K562 (cell line): Measurements from ENCODE around the gene ERP29. TPM values are rescaled to one million over a fixed set of nuclear protein-coding genes. Genes with fewer than 3 reads are reported as not detected.
A peak's percentile ranks its signal among the peaks of the same experiment; 100 is the strongest.

Source experiments
- ARID1B ChIP-seq: fragments of 450-650 bp; IDR thresholded peaks from 2 replicates; pipeline ENCODE4 v1.6.1; 2016; ENCODE audit warnings: antibody characterized with exemption, mild to moderate bottlenecking, inconsistent platforms
- BDP1 ChIP-seq: IDR thresholded peaks from 3 replicates; pipeline ENCODE4 v1.6.1; 2011; ENCODE audit not compliant: insufficient read length, insufficient read depth
- CHCHD3 ChIP-seq: fragments of 250-450 bp; sonication (Bioruptor Pico); IDR thresholded peaks from 2 replicates; pipeline ENCODE4 v2.1.2; 2022; ENCODE audit warnings: mild to moderate bottlenecking
- ELF1 ChIP-seq: fragments of 200-800 bp; sonication (Bioruptor generic); IDR thresholded peaks from 2 replicates; pipeline ENCODE4 v1.6.1; 2016; ENCODE audit warnings: missing genetic modification characterization, missing compliant biosample characterization
- HMG20A ChIP-seq: fragments of 450-650 bp; formaldehyde crosslinking; conservative IDR thresholded peaks from 2 replicates; pipeline ENCODE4 v1.4.0; 2020; ENCODE audit warnings: mild to moderate bottlenecking, mixed read lengths
- HMG20B ChIP-seq: fragments of 250-450 bp; sonication (Bioruptor Pico); IDR thresholded peaks from 2 replicates; pipeline ENCODE4 v1.5.0; 2021; ENCODE audit warnings: mild to moderate bottlenecking
- HOXB6 ChIP-seq: fragments of 250-450 bp; sonication (Bioruptor Pico); IDR thresholded peaks from 2 replicates; pipeline ENCODE4 v1.5.1; 2022; ENCODE audit warnings: mild to moderate bottlenecking, borderline replicate concordance
- IRF2 ChIP-seq: sonication (generic); formaldehyde crosslinking; IDR thresholded peaks from 2 replicates; pipeline ENCODE4 v1.8.1; 2022; ENCODE audit warnings: mild to moderate bottlenecking, missing genetic modification reagents
- IRF9 ChIP-seq: fragments of 450-650 bp; IDR thresholded peaks from 2 replicates; pipeline ENCODE4 v1.6.1; 2016; ENCODE audit warnings: missing biosample characterization, missing genetic modification characterization
- NR4A1 ChIP-seq, 2 experiments: fragments of 250-450 bp in 1 of 2; fragments of 450-650 bp in 1 of 2; sonication (Bioruptor Pico) in 1 of 2; IDR thresholded peaks; 2 replicates each; pipeline versions ENCODE4 v1.4.0 to v1.6.1; 2016 to 2020; ENCODE audit warnings: mild to moderate bottlenecking in 2 of 2, missing compliant biosample characterization in 1 of 2, missing genetic modification characterization in 1 of 2, moderate library complexity in 1 of 2
- OTX1 ChIP-seq: fragments of 450-650 bp; formaldehyde crosslinking; IDR thresholded peaks from 2 replicates; pipeline ENCODE4 v1.4.0; 2022; ENCODE audit warnings: mild to moderate bottlenecking
- POLR3G ChIP-seq: IDR thresholded peaks from 2 replicates; pipeline ENCODE4 v1.6.1; 2011; ENCODE audit not compliant: insufficient read length, insufficient replicate concordance; ENCODE audit errors: extremely low read depth
- PRMT5 ChIP-seq: sonication (generic); formaldehyde crosslinking; IDR thresholded peaks from 2 replicates; pipeline ENCODE4 v1.5.0; 2020; ENCODE audit warnings: missing genetic modification reagents
- TAF1 ChIP-seq: IDR thresholded peaks from 2 replicates; pipeline ENCODE4 v1.6.1; 2011; ENCODE audit warnings: mild to moderate bottlenecking, low read length, moderate library complexity; ENCODE audit not compliant: insufficient read depth, control insufficient read depth, severe bottlenecking; ENCODE audit errors: extremely low read depth
- ZEB2 ChIP-seq: fragments of 450-650 bp; IDR thresholded peaks from 2 replicates; pipeline ENCODE4 v1.6.1; 2016
- ZNF274 ChIP-seq: IDR thresholded peaks from 2 replicates; pipeline ENCODE4 v1.6.1; 2011; ENCODE audit warnings: low read depth, mild to moderate bottlenecking, low read length, moderate library complexity, borderline replicate concordance
- ZNF324 ChIP-seq: fragments of 250-450 bp; sonication (Bioruptor Pico); IDR thresholded peaks from 2 replicates; pipeline ENCODE4 v1.4.0; 2020; ENCODE audit warnings: mild to moderate bottlenecking
- ZNF639 ChIP-seq, 2 experiments: fragments of 200-800 bp in 1 of 2; sonication (Bioruptor generic) in 1 of 2; sonication (generic) in 1 of 2; formaldehyde crosslinking in 1 of 2; IDR thresholded peaks in 1 of 2; conservative IDR thresholded peaks in 1 of 2; 2 replicates each; pipeline versions ENCODE4 v1.5.0 to v1.6.1; 2016 to 2020; ENCODE audit warnings: missing compliant biosample characterization in 1 of 2, missing genetic modification characterization in 1 of 2, missing genetic modification reagents in 1 of 2
- polyA plus RNA-seq, 8 experiments: library from polyadenylated mRNA; depleted of rRNA in 4 of 8; stranded (reverse) in 5 of 8; unstranded in 3 of 8; fragments of >200 nt; fragmentation: Nextera tagmentation in 2 of 8; fragmentation: Illumina TruSeq in 1 of 8; extraction: Ambion mirVana in 2 of 8; extraction: Trizol in 1 of 8; gene quantifications; 2 replicates each; pipeline versions ENCODE4 v1.2.1 to v1.2.3, GENCODE V29; 2011 to 2014; ENCODE audit warnings: inconsistent platforms in 1 of 8, missing spikeins in 1 of 8
- total RNA-seq, 7 experiments: library from RNA; depleted of rRNA in 6 of 7; stranded (reverse); fragments of >200 nt in 6 of 7; fragmentation: Illumina TruSeq in 2 of 7; extraction: Trizol in 2 of 7; gene quantifications; 2 replicates each; pipeline versions ENCODE4 v1.2.1 to v1.2.3, GENCODE V29; 2011 to 2021; ENCODE audit warnings: low replicate concordance in 1 of 7
- TF ChIP-seq, protein P1 (sequence below): sonication (generic); formaldehyde crosslinking; IDR thresholded peaks from 2 replicates; pipeline ENCODE4 v1.8.1; 2022; ENCODE audit warnings: missing genetic modification reagents
- TF ChIP-seq, protein P2 (sequence below): fragments of 250-450 bp; sonication (Bioruptor Pico); IDR thresholded peaks from 2 replicates; pipeline ENCODE4 v1.4.0; 2020; ENCODE audit warnings: mild to moderate bottlenecking, moderate library complexity

The ERP29 gene
- total and polyA plus RNA-seq, 9 of the 15 experiments (the other 6 are each of a cell fraction or from before 2014, with no cell fraction given): 42.4 to 146 (median 111) TPM

- TF ChIP-seq ZNF639 (CRISPR knock-in tag; conservative IDR thresholded peaks at IDR 0.05 in 1 of 2, IDR thresholded peaks at IDR 0.05 in 1 of 2): peak in 1 of 2 experiments; percentile 44; a peak in 1 of 4 replicates
- TF ChIP-seq ZNF324 (CRISPR knock-in tag): no peak
- no peak for TF ChIP-seq HMG20A (CRISPR knock-in tag)
- no peak for TF ChIP-seq BDP1
- no peak for TF ChIP-seq CHCHD3 (CRISPR knock-in tag)
- TF ChIP-seq POLR3G: no peak
- TF ChIP-seq IRF9 (tag): peak; percentile 66; the same call in 1 of the 2 replicates
- TF ChIP-seq PRMT5 (CRISPR knock-in tag): 0 out of 2 replicates have a peak, but pooled peaks have one; percentile 18
- no peak for TF ChIP-seq ZNF274
- 0 out of 2 replicates have a peak, but pooled peaks have one; percentile 8 for TF ChIP-seq ELF1
- TF ChIP-seq, protein P1, sequence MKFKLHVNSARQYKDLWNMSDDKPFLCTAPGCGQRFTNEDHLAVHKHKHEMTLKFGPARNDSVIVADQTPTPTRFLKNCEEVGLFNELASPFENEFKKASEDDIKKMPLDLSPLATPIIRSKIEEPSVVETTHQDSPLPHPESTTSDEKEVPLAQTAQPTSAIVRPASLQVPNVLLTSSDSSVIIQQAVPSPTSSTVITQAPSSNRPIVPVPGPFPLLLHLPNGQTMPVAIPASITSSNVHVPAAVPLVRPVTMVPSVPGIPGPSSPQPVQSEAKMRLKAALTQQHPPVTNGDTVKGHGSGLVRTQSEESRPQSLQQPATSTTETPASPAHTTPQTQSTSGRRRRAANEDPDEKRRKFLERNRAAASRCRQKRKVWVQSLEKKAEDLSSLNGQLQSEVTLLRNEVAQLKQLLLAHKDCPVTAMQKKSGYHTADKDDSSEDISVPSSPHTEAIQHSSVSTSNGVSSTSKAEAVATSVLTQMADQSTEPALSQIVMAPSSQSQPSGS (CRISPR knock-in tag): no peak
- no peak for TF ChIP-seq NR4A1 (CRISPR knock-in tag; IDR thresholded peaks at IDR 0.05)
- TF ChIP-seq NR4A1 (tag; IDR thresholded peaks at IDR 0.05): 0 out of 2 replicates have a peak, but pooled peaks have one; percentile 44
- peak; percentile 46 for TF ChIP-seq TAF1
- no peak for TF ChIP-seq IRF2 (CRISPR knock-in tag)
- TF ChIP-seq, protein P2, sequence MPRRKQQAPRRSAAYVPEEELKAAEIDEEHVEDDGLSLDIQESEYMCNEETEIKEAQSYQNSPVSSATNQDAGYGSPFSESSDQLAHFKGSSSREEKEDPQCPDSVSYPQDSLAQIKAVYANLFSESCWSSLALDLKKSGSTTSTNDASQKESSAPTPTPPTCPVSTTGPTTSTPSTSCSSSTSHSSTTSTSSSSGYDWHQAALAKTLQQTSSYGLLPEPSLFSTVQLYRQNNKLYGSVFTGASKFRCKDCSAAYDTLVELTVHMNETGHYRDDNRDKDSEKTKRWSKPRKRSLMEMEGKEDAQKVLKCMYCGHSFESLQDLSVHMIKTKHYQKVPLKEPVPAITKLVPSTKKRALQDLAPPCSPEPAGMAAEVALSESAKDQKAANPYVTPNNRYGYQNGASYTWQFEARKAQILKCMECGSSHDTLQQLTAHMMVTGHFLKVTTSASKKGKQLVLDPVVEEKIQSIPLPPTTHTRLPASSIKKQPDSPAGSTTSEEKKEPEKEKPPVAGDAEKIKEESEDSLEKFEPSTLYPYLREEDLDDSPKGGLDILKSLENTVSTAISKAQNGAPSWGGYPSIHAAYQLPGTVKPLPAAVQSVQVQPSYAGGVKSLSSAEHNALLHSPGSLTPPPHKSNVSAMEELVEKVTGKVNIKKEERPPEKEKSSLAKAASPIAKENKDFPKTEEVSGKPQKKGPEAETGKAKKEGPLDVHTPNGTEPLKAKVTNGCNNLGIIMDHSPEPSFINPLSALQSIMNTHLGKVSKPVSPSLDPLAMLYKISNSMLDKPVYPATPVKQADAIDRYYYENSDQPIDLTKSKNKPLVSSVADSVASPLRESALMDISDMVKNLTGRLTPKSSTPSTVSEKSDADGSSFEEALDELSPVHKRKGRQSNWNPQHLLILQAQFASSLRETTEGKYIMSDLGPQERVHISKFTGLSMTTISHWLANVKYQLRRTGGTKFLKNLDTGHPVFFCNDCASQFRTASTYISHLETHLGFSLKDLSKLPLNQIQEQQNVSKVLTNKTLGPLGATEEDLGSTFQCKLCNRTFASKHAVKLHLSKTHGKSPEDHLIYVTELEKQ (CRISPR knock-in tag): 0 out of 2 replicates have a peak, but pooled peaks have one; percentile 36
- TF ChIP-seq ZEB2: peak; percentile 62; the same call in 1 of the 2 replicates
- no peak for TF ChIP-seq HOXB6
- no peak; the same call in 1 of the 2 replicates for TF ChIP-seq OTX1 (CRISPR knock-in tag)
- TF ChIP-seq HMG20B (CRISPR knock-in tag): no peak; the same call in 1 of the 2 replicates
- 0 out of 2 replicates have a peak, but pooled peaks have one; percentile 18 for TF ChIP-seq ARID1B
Observed at GRCh38 chr12:112013601-112014402, 576 bp downstream of the ERP29 start (continued).
